ENCODE data around the gene MIB2.

MIB2 gene

DNA sequence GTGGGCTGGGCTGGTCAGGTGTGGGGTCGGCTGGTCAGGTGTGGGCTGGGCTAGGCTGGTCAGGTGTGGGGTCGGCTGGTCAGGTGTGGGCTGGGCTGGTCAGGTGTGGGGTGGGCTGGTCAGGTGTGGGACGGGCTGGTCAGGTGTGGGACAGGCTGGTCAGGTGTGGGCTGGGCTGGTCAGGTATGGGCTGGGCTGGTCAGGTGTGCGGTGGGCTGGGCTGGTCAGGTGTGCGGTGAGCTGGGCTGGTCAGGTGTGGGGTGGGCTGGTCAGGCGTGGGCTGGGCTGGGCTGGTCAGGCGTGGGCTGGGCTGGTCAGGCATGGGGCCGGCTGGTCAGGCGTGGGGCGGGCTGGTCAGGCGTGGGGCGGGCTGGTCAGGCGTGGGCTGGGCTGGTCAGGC lies 9.1 kb upstream of the MIB2 start:
- H3K27ac ChIP-seq (ENCODE audit: low read length): no peak overlapping the region
- H3K4me3 ChIP-seq (ENCODE audit: low read depth in 1 of 2, low read length in 2 of 2): no peak overlapping the region
- H3K36me3 ChIP-seq (ENCODE audit: control insufficient read depth in 1 of 2, insufficient read depth in 2 of 2, low read length in 2 of 2): no peaks in the 10 kb centered on the region
- H3K27me3 ChIP-seq (ENCODE audit: low read depth, low read length): no peaks in the 10 kb centered on the region
- H3K9me3 ChIP-seq (ENCODE audit: control insufficient read depth in 1 of 2, low read length in 2 of 2): no peaks in the 10 kb centered on the region
- peaks cover 0 to 14% of the 10 kb centered on the region in 2 donors for H3K4me1 ChIP-seq (ENCODE audit: control insufficient read depth in 1 of 2, insufficient read depth in 2 of 2, low read length in 2 of 2)

DNA sequence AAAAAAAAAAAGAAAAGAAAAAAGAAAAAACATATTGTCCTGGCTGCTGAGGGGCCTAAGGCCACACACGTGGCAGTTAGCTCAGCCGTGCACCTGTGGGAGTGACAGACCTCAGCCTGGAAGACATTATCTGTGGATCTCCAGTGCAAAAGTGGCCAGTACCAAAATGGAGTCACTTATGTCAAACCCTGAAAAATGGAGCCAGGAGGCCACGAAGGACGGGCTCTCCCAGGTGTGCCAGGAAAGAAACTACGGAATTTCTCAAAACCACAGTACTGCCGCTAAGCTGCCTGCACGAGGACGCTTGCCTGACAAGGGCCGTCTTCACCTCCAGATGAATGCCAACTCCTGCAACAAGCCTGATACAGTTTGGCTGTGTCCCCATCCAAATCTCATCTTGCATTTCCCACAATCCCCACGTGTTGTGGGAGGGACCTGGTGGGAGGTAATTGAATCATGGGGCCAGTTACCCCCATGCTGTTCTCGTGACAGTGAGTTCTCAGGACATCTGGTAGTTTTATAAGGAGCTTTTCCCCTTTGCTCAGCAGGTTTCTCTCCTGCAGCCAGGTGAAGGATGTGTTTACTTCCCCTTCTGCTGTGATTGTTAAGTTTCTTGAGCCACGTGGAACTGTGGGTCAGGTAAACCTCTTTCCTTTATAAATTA lies 5.3 kb upstream of the MIB2 start:
- Histone ChIP-seq H3K9me3 (ENCODE audit: control insufficient read depth in 1 of 2, low read length in 2 of 2) (no peaks in the 10 kb centered on the region), H3K36me3 (ENCODE audit: control insufficient read depth in 1 of 2, insufficient read depth in 2 of 2, low read length in 2 of 2) (no peaks in the 10 kb centered on the region), H3K27me3 (ENCODE audit: low read depth, low read length) (no peaks in the 10 kb centered on the region), H3K27ac (ENCODE audit: low read length) (no peak overlapping the region), H3K4me1 (ENCODE audit: control insufficient read depth in 1 of 2, insufficient read depth in 2 of 2, low read length in 2 of 2) (peaks cover 6 to 28% of the 10 kb centered on the region in 2 donors), H3K4me3 (ENCODE audit: low read depth in 1 of 2, low read length in 2 of 2) (no peak overlapping the region)

- H3K27me3 ChIP-seq (ENCODE audit: low read depth, low read length): no peaks in the 10 kb centered on the region
- H3K4me1 ChIP-seq (ENCODE audit: control insufficient read depth in 1 of 2, insufficient read depth in 2 of 2, low read length in 2 of 2): peaks cover 6 to 29% of the 10 kb centered on the region in 2 donors
- no peak overlapping the region for H3K4me3 ChIP-seq (ENCODE audit: low read depth in 1 of 2, low read length in 2 of 2)
- H3K36me3 ChIP-seq (ENCODE audit: control insufficient read depth in 1 of 2, insufficient read depth in 2 of 2, low read length in 2 of 2): peaks cover 0 to 5% of the 10 kb centered on the region in 2 donors
- H3K27ac ChIP-seq (ENCODE audit: low read length): no peak overlapping the region
- H3K9me3 ChIP-seq (ENCODE audit: control insufficient read depth in 1 of 2, low read length in 2 of 2): no peaks in the 10 kb centered on the region
Observed at GRCh38 chr1:1610796-1611195, 4.5 kb upstream of the MIB2 start.

- Histone ChIP-seq H3K27me3 (ENCODE audit: low read depth, low read length) (no peaks in the 10 kb centered on the region), H3K9me3 (ENCODE audit: control insufficient read depth in 1 of 2, low read length in 2 of 2) (no peaks in the 10 kb centered on the region), H3K27ac (ENCODE audit: low read length) (no peak overlapping the region), H3K4me1 (ENCODE audit: control insufficient read depth in 1 of 2, insufficient read depth in 2 of 2, low read length in 2 of 2) (peaks cover 6 to 38% of the 10 kb centered on the region in 2 donors), H3K36me3 (ENCODE audit: control insufficient read depth in 1 of 2, insufficient read depth in 2 of 2, low read length in 2 of 2) (peaks cover 0 to 7% of the 10 kb centered on the region in 2 donors), H3K4me3 (ENCODE audit: low read depth in 1 of 2, low read length in 2 of 2) (no peak overlapping the region)
Observed at GRCh38 chr1:1612104-1612400, 3.2 kb upstream of the MIB2 start.

GRCh38 chr1:1613509-1614082 lies 1.7 kb upstream of the MIB2 start:
- Histone ChIP-seq H3K27me3 (ENCODE audit: low read depth, low read length) (no peaks in the 10 kb centered on the region), H3K27ac (ENCODE audit: low read length) (no peak overlapping the region), H3K9me3 (ENCODE audit: control insufficient read depth in 1 of 2, low read length in 2 of 2) (no peaks in the 10 kb centered on the region), H3K4me3 (ENCODE audit: low read depth in 1 of 2, low read length in 2 of 2) (peak overlapping the region in 1 of 2 donors; percentile 73), H3K36me3 (ENCODE audit: control insufficient read depth in 1 of 2, insufficient read depth in 2 of 2, low read length in 2 of 2) (peaks cover 7 to 10% of the 10 kb centered on the region in 2 donors), H3K4me1 (ENCODE audit: control insufficient read depth in 1 of 2, insufficient read depth in 2 of 2, low read length in 2 of 2) (peaks cover 6 to 43% of the 10 kb centered on the region in 2 donors)

GRCh38 chr1:1614204-1614953 lies 921 bp upstream of the MIB2 start:
- peak overlapping the region; percentile 73 to 90 for H3K4me3 ChIP-seq (ENCODE audit: low read depth in 1 of 2, low read length in 2 of 2)
- H3K9me3 ChIP-seq (ENCODE audit: control insufficient read depth in 1 of 2, low read length in 2 of 2): no peaks in the 10 kb centered on the region
- H3K4me1 ChIP-seq (ENCODE audit: control insufficient read depth in 1 of 2, insufficient read depth in 2 of 2, low read length in 2 of 2): peaks cover 6 to 43% of the 10 kb centered on the region in 2 donors
- H3K27me3 ChIP-seq (ENCODE audit: low read depth, low read length): no peaks in the 10 kb centered on the region
- no peak overlapping the region for H3K27ac ChIP-seq (ENCODE audit: low read length)
- peaks cover 7 to 10% of the 10 kb centered on the region in 2 donors for H3K36me3 ChIP-seq (ENCODE audit: control insufficient read depth in 1 of 2, insufficient read depth in 2 of 2, low read length in 2 of 2)

GRCh38 chr1:1614954-1615255 lies 395 bp upstream of the MIB2 start:
- H3K27ac ChIP-seq (ENCODE audit: low read length): peak overlapping the region; percentile 90
- peaks cover 7 to 10% of the 10 kb centered on the region in 2 donors for H3K36me3 ChIP-seq (ENCODE audit: control insufficient read depth in 1 of 2, insufficient read depth in 2 of 2, low read length in 2 of 2)
- H3K9me3 ChIP-seq (ENCODE audit: control insufficient read depth in 1 of 2, low read length in 2 of 2): no peaks in the 10 kb centered on the region
- peaks cover 6 to 41% of the 10 kb centered on the region in 2 donors for H3K4me1 ChIP-seq (ENCODE audit: control insufficient read depth in 1 of 2, insufficient read depth in 2 of 2, low read length in 2 of 2)
- peak overlapping the region; percentile 73 to 90 for H3K4me3 ChIP-seq (ENCODE audit: low read depth in 1 of 2, low read length in 2 of 2)
- no peaks in the 10 kb centered on the region for H3K27me3 ChIP-seq (ENCODE audit: low read depth, low read length)

GRCh38 chr1:1616045-1616790 lies 918 bp downstream of the MIB2 start:
- H3K4me1 ChIP-seq (ENCODE audit: control insufficient read depth in 1 of 2, insufficient read depth in 2 of 2, low read length in 2 of 2): peaks cover 6 to 30% of the 10 kb centered on the region in 2 donors

DNA sequence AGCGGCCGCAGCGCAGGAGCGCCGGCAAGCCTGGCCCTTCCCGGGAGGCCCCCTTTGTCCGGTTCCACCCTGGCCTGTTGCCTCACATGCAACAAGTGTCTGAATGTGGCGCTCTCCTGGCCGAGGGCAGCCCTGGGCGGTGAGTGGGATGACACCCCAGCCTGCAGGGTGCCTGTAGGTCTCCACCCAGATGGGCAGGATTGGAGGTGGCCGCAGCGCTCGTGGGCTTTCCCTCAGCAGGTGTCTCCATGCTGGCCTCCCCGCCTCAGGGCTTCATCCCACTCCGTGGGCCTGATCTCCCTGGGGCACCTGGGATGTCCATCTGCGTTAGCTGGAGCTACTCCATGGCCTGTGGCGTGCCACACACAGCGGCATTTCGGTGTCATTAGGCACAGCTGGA lies 1.5 kb downstream of the MIB2 start:
- peak overlapping the region; percentile 67 to 90 for H3K4me3 ChIP-seq (ENCODE audit: low read depth in 1 of 2, low read length in 2 of 2)
- H3K36me3 ChIP-seq (ENCODE audit: control insufficient read depth in 1 of 2, insufficient read depth in 2 of 2, low read length in 2 of 2): peaks cover 7 to 10% of the 10 kb centered on the region in 2 donors
- peaks cover 6 to 30% of the 10 kb centered on the region in 2 donors for H3K4me1 ChIP-seq (ENCODE audit: control insufficient read depth in 1 of 2, insufficient read depth in 2 of 2, low read length in 2 of 2)
- no peaks in the 10 kb centered on the region for H3K9me3 ChIP-seq (ENCODE audit: control insufficient read depth in 1 of 2, low read length in 2 of 2)
- no peak overlapping the region for H3K27ac ChIP-seq (ENCODE audit: low read length)
- no peaks in the 10 kb centered on the region for H3K27me3 ChIP-seq (ENCODE audit: low read depth, low read length)

More at GRCh38 chr1:1616045-1616790, 918 bp downstream of the MIB2 start:
- Histone ChIP-seq H3K27ac (ENCODE audit: low read length) (no peak overlapping the region), H3K27me3 (ENCODE audit: low read depth, low read length) (no peaks in the 10 kb centered on the region), H3K4me3 (ENCODE audit: low read depth in 1 of 2, low read length in 2 of 2) (peak overlapping the region; percentile 67 to 90), H3K36me3 (ENCODE audit: control insufficient read depth in 1 of 2, insufficient read depth in 2 of 2, low read length in 2 of 2) (peaks cover 7 to 10% of the 10 kb centered on the region in 2 donors), H3K9me3 (ENCODE audit: control insufficient read depth in 1 of 2, low read length in 2 of 2) (no peaks in the 10 kb centered on the region)

- Histone ChIP-seq H3K36me3 (ENCODE audit: control insufficient read depth in 1 of 2, insufficient read depth in 2 of 2, low read length in 2 of 2) (peaks cover 7 to 10% of the 10 kb centered on the region in 2 donors), H3K9me3 (ENCODE audit: control insufficient read depth in 1 of 2, low read length in 2 of 2) (no peaks in the 10 kb centered on the region), H3K4me3 (ENCODE audit: low read depth in 1 of 2, low read length in 2 of 2) (no peak overlapping the region), H3K27ac (ENCODE audit: low read length) (no peak overlapping the region), H3K4me1 (ENCODE audit: control insufficient read depth in 1 of 2, insufficient read depth in 2 of 2, low read length in 2 of 2) (peaks cover 6 to 30% of the 10 kb centered on the region in 2 donors), H3K27me3 (ENCODE audit: low read depth, low read length) (no peaks in the 10 kb centered on the region)
Observed at GRCh38 chr1:1617516-1617915, 2.2 kb downstream of the MIB2 start.

- no peaks in the 10 kb centered on the region for H3K9me3 ChIP-seq (ENCODE audit: control insufficient read depth in 1 of 2, low read length in 2 of 2)
- H3K4me1 ChIP-seq (ENCODE audit: control insufficient read depth in 1 of 2, insufficient read depth in 2 of 2, low read length in 2 of 2): peaks cover 6 to 30% of the 10 kb centered on the region in 2 donors
- H3K27ac ChIP-seq (ENCODE audit: low read length): no peak overlapping the region
- no peak overlapping the region for H3K4me3 ChIP-seq (ENCODE audit: low read depth in 1 of 2, low read length in 2 of 2)
- no peaks in the 10 kb centered on the region for H3K27me3 ChIP-seq (ENCODE audit: low read depth, low read length)
- peaks cover 7 to 10% of the 10 kb centered on the region in 2 donors for H3K36me3 ChIP-seq (ENCODE audit: control insufficient read depth in 1 of 2, insufficient read depth in 2 of 2, low read length in 2 of 2)
Observed at GRCh38 chr1:1617925-1618324, 2.6 kb downstream of the MIB2 start.

Measured in muscle layer of duodenum (tissue), 2 donors.